DND-41 (cell line): ENCODE results near the gene BAX.

Experiments
- ATAC-seq: fragments of 200-7000 bp; cut with Tn5 transposase; 3 replicates; pipeline ENCODE4 v1.9.1; 2021; ENCODE audit warnings: low read depth; ENCODE audit not compliant: insufficient read depth
- DNase-seq: peaks from one replicate; pipeline ENCODE4 v3.0.0-alpha.2; 2020
- H2AFZ ChIP-seq: 2 replicates; pipeline ENCODE4 v1.6.0; 2012; ENCODE audit warnings: low read depth, low read length
- H3K27ac ChIP-seq: 2 replicates; pipeline ENCODE4 v1.5.1; 2012; ENCODE audit warnings: low read length, inconsistent platforms
- H3K27me3 ChIP-seq: fragments of 200-600 bp; sonication (generic); 2 replicates; pipeline ENCODE4 v1.6.0; 2012; ENCODE audit warnings: low read length, mild to moderate bottlenecking, inconsistent platforms; ENCODE audit not compliant: insufficient read depth, poor library complexity
- H3K36me3 ChIP-seq: 2 replicates; pipeline ENCODE4 v1.5.1; 2012; ENCODE audit warnings: low read length, inconsistent platforms; ENCODE audit not compliant: insufficient read depth
- H3K4me1 ChIP-seq: 2 replicates; pipeline ENCODE4 v1.5.1; 2012; ENCODE audit warnings: mild to moderate bottlenecking, low read length; ENCODE audit not compliant: insufficient read depth
- H3K4me2 ChIP-seq: 2 replicates; pipeline ENCODE4 v1.6.0; 2012; ENCODE audit warnings: mild to moderate bottlenecking, moderate library complexity, low read length, inconsistent platforms; ENCODE audit not compliant: insufficient read depth
- H3K4me3 ChIP-seq, 2 experiments: fragments of 200-600 bp in 1 of 2; shearing (Covaris generic) in 1 of 2; 2 replicates each; pipeline ENCODE4 v1.5.1; 2012 to 2016; ENCODE audit warnings: inconsistent platforms in 2 of 2, low read length in 2 of 2, mild to moderate bottlenecking in 2 of 2, low read depth in 1 of 2, moderate library complexity in 1 of 2
- H3K79me2 ChIP-seq: 2 replicates; pipeline ENCODE4 v1.6.0; 2012; ENCODE audit warnings: low read length, inconsistent platforms; ENCODE audit not compliant: insufficient read depth
- H3K9ac ChIP-seq: 2 replicates; pipeline ENCODE4 v1.6.0; 2012; ENCODE audit warnings: low read depth, mild to moderate bottlenecking, inconsistent platforms, low read length, moderate library complexity
- H3K9me3 ChIP-seq: 2 replicates; pipeline ENCODE4 v1.5.1; 2012; ENCODE audit warnings: low read length, moderate library complexity, mild to moderate bottlenecking, inconsistent platforms; ENCODE audit not compliant: insufficient read depth, severe bottlenecking
- H4K20me1 ChIP-seq: 2 replicates; pipeline ENCODE4 v1.6.0; 2012; ENCODE audit warnings: low read length; ENCODE audit not compliant: insufficient read depth
- CTCF ChIP-seq: IDR thresholded peaks from 2 replicates; pipeline ENCODE4 v1.5.1; 2012; ENCODE audit warnings: borderline replicate concordance, low read length, moderate library complexity, mild to moderate bottlenecking; ENCODE audit not compliant: poor library complexity, severe bottlenecking; ENCODE audit errors: extremely low read depth
- EZH2 ChIP-seq: IDR thresholded peaks from 3 replicates; pipeline ENCODE4 v1.6.1; 2012; ENCODE audit warnings: borderline replicate concordance, low read depth, mild to moderate bottlenecking, moderate library complexity, low read length, inconsistent platforms; ENCODE audit not compliant: severe bottlenecking

The BAX gene

GRCh38 chr19:48935864-48936263 is 18.8 kb upstream of the BAX start:
- no peak overlapping the region for H2AFZ ChIP-seq
- no peak for DNase-seq
- peaks cover 8% of the 10 kb centered on the region for H3K4me1 ChIP-seq
- no peaks in the 10 kb centered on the region for H3K36me3 ChIP-seq
- no peaks in the 10 kb centered on the region for H4K20me1 ChIP-seq
- H3K27me3 ChIP-seq: peaks cover 17% of the 10 kb centered on the region
- H3K4me3 ChIP-seq: no peak overlapping the region
- H3K4me2 ChIP-seq: no peak overlapping the region
- ATAC-seq: no peak
- TF ChIP-seq EZH2 (no peak), CTCF (no peak)
- no peak overlapping the region for H3K9ac ChIP-seq
- H3K27ac ChIP-seq: no peak overlapping the region
- no peaks in the 10 kb centered on the region for H3K9me3 ChIP-seq
- H3K79me2 ChIP-seq: no peaks in the 10 kb centered on the region

DNA sequence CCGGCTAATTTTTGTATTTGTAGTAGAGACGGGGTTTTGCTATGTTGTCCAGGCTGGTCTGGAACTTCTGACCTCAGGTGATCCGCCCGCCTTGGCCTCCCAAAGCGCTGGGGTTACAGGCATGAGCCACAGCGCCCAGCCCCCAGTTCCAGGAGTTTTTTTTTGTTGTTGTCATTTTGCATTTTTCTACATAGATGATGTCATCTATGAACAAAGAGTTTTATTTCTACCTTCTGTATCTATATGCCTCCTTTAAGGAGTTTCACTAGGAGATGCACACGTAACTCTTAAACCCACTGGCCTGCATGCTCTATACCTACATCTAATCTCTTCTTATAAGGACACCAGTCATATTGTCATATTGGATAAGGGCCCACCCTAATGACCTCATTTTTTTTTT is 16.4 kb upstream of the BAX start:
- Histone ChIP-seq H3K27ac (no peak overlapping the region), H2AFZ (no peak overlapping the region), H3K27me3 (peaks cover 11% of the 10 kb centered on the region), H3K4me3 (no peak overlapping the region), H3K9ac (no peak overlapping the region), H3K79me2 (no peaks in the 10 kb centered on the region), H3K36me3 (no peaks in the 10 kb centered on the region), H3K4me1 (peaks cover 6% of the 10 kb centered on the region), H3K4me2 (no peak overlapping the region), H3K9me3 (no peaks in the 10 kb centered on the region), H4K20me1 (no peaks in the 10 kb centered on the region)
- TF ChIP-seq EZH2 (no peak), CTCF (no peak)
- DNase-seq (no peak), ATAC-seq (no peak)

- ATAC-seq (no peak), DNase-seq (no peak)
- no peaks in the 10 kb centered on the region for H3K36me3 ChIP-seq
- H4K20me1 ChIP-seq: no peaks in the 10 kb centered on the region
- no peak overlapping the region for H3K4me2 ChIP-seq
- TF ChIP-seq EZH2 (no peak), CTCF (no peak)
- no peak overlapping the region for H3K4me3 ChIP-seq
- H3K4me1 ChIP-seq: no peaks in the 10 kb centered on the region
- H3K27ac ChIP-seq: no peak overlapping the region
- H3K9me3 ChIP-seq: no peaks in the 10 kb centered on the region
- H2AFZ ChIP-seq: no peak overlapping the region
- H3K27me3 ChIP-seq: no peaks in the 10 kb centered on the region
- H3K79me2 ChIP-seq: no peaks in the 10 kb centered on the region
- H3K9ac ChIP-seq: no peak overlapping the region
Measured at GRCh38 chr19:48940902-48941301, 13.8 kb upstream of the BAX start.

DNA sequence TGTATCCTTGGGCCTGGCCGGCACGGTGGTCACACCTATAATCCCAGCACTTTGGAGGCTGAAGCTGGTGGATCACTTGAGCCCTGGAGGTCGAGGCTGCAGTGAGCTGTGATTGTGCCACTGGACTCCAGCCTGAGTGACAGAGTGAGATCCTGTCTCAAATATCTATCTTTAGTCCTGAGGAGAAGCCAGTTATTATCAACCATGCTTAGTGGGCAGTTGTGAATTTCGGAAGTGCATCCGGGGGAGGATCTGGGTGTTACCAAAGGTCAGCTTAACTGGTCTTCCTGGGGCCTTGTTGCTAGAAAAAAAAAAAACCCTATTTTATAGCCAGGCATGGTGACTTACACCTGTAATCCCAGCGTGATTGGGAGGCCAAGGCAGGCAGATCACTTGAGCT is 11.6 kb upstream of the BAX start:
- Histone ChIP-seq H4K20me1 (no peaks in the 10 kb centered on the region), H3K9me3 (peaks cover 12% of the 10 kb centered on the region), H3K9ac (no peak overlapping the region), H3K36me3 (no peaks in the 10 kb centered on the region), H3K4me3 (no peak overlapping the region), H3K4me1 (no peaks in the 10 kb centered on the region), H3K27me3 (no peaks in the 10 kb centered on the region), H3K79me2 (no peaks in the 10 kb centered on the region), H3K4me2 (no peak overlapping the region), H3K27ac (no peak overlapping the region), H2AFZ (no peak overlapping the region)
- no peak for DNase-seq
- no peak for TF ChIP-seq CTCF
- ATAC-seq: no peak
